Neuronal stem cell (in vitro differentiated cells): ENCODE results near the gene ASIC1.

ENCODE experiments used
- DNase-seq: peaks from one replicate; pipeline ENCODE4 v3.0.0-alpha.2; 2013; ENCODE audit warnings: low spot score
- H2AFZ ChIP-seq: one replicate; pipeline ENCODE4 v1.6.1; 2013; ENCODE audit warnings: mild to moderate bottlenecking, low read length, inconsistent platforms
- H2AK5ac ChIP-seq: 2 replicates; pipeline ENCODE4 v1.6.1; 2013; ENCODE audit warnings: low read depth, mild to moderate bottlenecking, inconsistent platforms, low read length, moderate library complexity, mixed read lengths
- H2BK120ac ChIP-seq: 2 replicates; pipeline ENCODE4 v1.6.1; 2013; ENCODE audit warnings: low read depth, mild to moderate bottlenecking, inconsistent platforms, low read length, moderate library complexity, mixed read lengths
- H2BK12ac ChIP-seq: one replicate; pipeline ENCODE4 v1.6.1; 2013; ENCODE audit warnings: low read length, inconsistent platforms
- H2BK15ac ChIP-seq: 2 replicates; pipeline ENCODE4 v1.6.1; 2013; ENCODE audit warnings: mild to moderate bottlenecking, low read length, inconsistent platforms, mixed read lengths
- H2BK5ac ChIP-seq: one replicate; pipeline ENCODE4 v1.6.1; 2013; ENCODE audit warnings: inconsistent platforms, mild to moderate bottlenecking, low read length, moderate library complexity
- H3K14ac ChIP-seq: one replicate; pipeline ENCODE4 v1.6.1; 2013; ENCODE audit warnings: low read length, inconsistent platforms
- H3K18ac ChIP-seq: 2 replicates; pipeline ENCODE4 v1.6.1; 2013; ENCODE audit warnings: low read length, inconsistent platforms
- H3K23ac ChIP-seq: 2 replicates; pipeline ENCODE4 v1.6.1; 2013; ENCODE audit warnings: low read depth, mild to moderate bottlenecking, mixed read lengths, low read length, inconsistent platforms; ENCODE audit not compliant: poor library complexity
- H3K27ac ChIP-seq: replicated peaks from 3 replicates; pipeline ENCODE4 v1.5.1; 2013; ENCODE audit warnings: low read length, inconsistent platforms
- H3K27me3 ChIP-seq, 3 experiments: 2 replicates each; pipeline ENCODE4 v1.6.1; 2013; ENCODE audit warnings: low read length in 3 of 3, mild to moderate bottlenecking in 2 of 3, inconsistent platforms in 1 of 3, low read depth in 1 of 3, mixed read lengths in 1 of 3, moderate library complexity in 1 of 3; ENCODE audit not compliant: control insufficient read depth in 3 of 3, insufficient read depth in 3 of 3
- H3K36me3 ChIP-seq, 2 donors: replicated peaks in 1 of 2; 2 replicates each; pipeline ENCODE4 v1.6.1; 2013; ENCODE audit warnings: low read length in 2 of 2; ENCODE audit not compliant: control insufficient read depth in 2 of 2, insufficient read depth in 2 of 2
- H3K4ac ChIP-seq: 2 replicates; pipeline ENCODE4 v1.6.1; 2013; ENCODE audit warnings: inconsistent platforms, mild to moderate bottlenecking, low read length, moderate library complexity
- H3K4me1 ChIP-seq, 2 donors: 1 replicate in 1 of 2; 2 replicates in 1 of 2; pipeline ENCODE4 v1.6.1; 2013; ENCODE audit warnings: low read length in 2 of 2, low read depth in 1 of 2; ENCODE audit not compliant: control insufficient read depth in 2 of 2, insufficient read depth in 1 of 2
- H3K4me2 ChIP-seq: one replicate; pipeline ENCODE4 v1.6.1; 2013; ENCODE audit warnings: mild to moderate bottlenecking, low read length, inconsistent platforms; ENCODE audit not compliant: insufficient read depth, poor library complexity, severe bottlenecking
- H3K4me3 ChIP-seq, 2 donors: 2 replicates each; pipeline ENCODE4 v1.5.1; 2013; ENCODE audit warnings: low read length in 2 of 2, mild to moderate bottlenecking in 2 of 2, inconsistent platforms in 1 of 2, moderate library complexity in 1 of 2
- H3K79me1 ChIP-seq: one replicate; pipeline ENCODE4 v1.6.1; 2013; ENCODE audit warnings: low read depth, mild to moderate bottlenecking, inconsistent platforms, low read length, moderate library complexity
- H3K9ac ChIP-seq: one replicate; pipeline ENCODE4 v1.6.1; 2013; ENCODE audit warnings: mild to moderate bottlenecking, low read depth, low read length, inconsistent platforms; ENCODE audit not compliant: poor library complexity
- H3K9me3 ChIP-seq, 2 donors: replicated peaks in 1 of 2; 2 replicates each; pipeline versions ENCODE3 to v1.6.1; 2013; ENCODE audit warnings: low read length in 2 of 2, mild to moderate bottlenecking in 2 of 2, inconsistent platforms in 1 of 2, low read depth in 1 of 2, mixed read lengths in 1 of 2, moderate library complexity in 1 of 2; ENCODE audit not compliant: control insufficient read depth in 2 of 2, insufficient read depth in 1 of 2
- H4K8ac ChIP-seq: one replicate; pipeline ENCODE4 v1.6.1; 2013; ENCODE audit warnings: low read depth, mild to moderate bottlenecking, inconsistent platforms, low read length, moderate library complexity
- H4K91ac ChIP-seq: one replicate; pipeline ENCODE4 v1.6.1; 2013; ENCODE audit warnings: low read length, low read depth, mild to moderate bottlenecking, inconsistent platforms; ENCODE audit not compliant: poor library complexity
- WGBS, 2 donors: extraction: QIAGEN DNeasy Blood & Tissue Kit; methylation state at CpG; one replicate each; pipeline ENCODE4 v1.1.7; 2013; ENCODE audit warnings: missing lambda C conversion rate in 2 of 2, mixed read lengths in 1 of 2; ENCODE audit not compliant: insufficient read length in 2 of 2, insufficient replicate concordance in 1 of 2; ENCODE audit errors: extremely low coverage in 2 of 2; 5-methylcytosine and 5-hydroxymethylcytosine counted together

The ASIC1 gene

DNA sequence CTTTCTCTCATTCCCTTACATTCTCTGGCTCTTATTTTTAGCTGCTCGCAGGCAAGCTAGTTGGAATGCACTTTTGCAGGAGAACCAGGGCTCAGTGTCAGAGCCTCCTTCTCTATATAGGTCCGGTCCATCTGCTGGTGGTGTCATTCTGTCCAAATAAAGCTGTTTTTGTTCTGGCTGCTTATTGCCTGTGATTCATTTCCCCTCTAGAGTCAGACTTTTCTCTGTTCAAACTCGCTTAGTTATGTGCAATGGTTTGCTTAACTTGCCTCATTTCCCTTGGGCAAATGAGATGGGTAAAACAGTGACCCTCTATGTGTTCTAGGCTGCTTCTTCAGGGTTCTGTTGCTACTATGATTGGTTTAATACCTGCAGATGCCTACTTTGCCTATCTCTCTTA lies 30.6 kb downstream of the ASIC1 start:
- Histone ChIP-seq H3K18ac (no peak overlapping the region), H2BK12ac (no peak overlapping the region), H3K23ac (no peak overlapping the region), H3K27me3 (no peaks in the 10 kb centered on the region), H3K79me1 (peaks cover 2% of the 10 kb centered on the region), H2BK120ac (no peak overlapping the region), H3K14ac (no peak overlapping the region), H3K36me3 (peaks cover 44 to 71% of the 10 kb centered on the region in 2 donors), H2BK5ac (no peak overlapping the region), H3K4ac (no peak overlapping the region), H2BK15ac (no peak overlapping the region), H4K8ac (no peak overlapping the region), H3K4me2 (no peak overlapping the region), H3K27ac (no peak overlapping the region), H2AFZ (no peak overlapping the region), H3K4me1 (peaks cover 3 to 6% of the 10 kb centered on the region in 2 donors), H3K4me3 (no peak overlapping the region), H2AK5ac (no peak overlapping the region), H3K9ac (no peak overlapping the region), H3K9me3 (no peaks in the 10 kb centered on the region), H4K91ac (no peak overlapping the region)
- WGBS, 2 donors: no CpG with 5 or more reads among the region's 3 CpGs
- DNase-seq: no peak

DNA sequence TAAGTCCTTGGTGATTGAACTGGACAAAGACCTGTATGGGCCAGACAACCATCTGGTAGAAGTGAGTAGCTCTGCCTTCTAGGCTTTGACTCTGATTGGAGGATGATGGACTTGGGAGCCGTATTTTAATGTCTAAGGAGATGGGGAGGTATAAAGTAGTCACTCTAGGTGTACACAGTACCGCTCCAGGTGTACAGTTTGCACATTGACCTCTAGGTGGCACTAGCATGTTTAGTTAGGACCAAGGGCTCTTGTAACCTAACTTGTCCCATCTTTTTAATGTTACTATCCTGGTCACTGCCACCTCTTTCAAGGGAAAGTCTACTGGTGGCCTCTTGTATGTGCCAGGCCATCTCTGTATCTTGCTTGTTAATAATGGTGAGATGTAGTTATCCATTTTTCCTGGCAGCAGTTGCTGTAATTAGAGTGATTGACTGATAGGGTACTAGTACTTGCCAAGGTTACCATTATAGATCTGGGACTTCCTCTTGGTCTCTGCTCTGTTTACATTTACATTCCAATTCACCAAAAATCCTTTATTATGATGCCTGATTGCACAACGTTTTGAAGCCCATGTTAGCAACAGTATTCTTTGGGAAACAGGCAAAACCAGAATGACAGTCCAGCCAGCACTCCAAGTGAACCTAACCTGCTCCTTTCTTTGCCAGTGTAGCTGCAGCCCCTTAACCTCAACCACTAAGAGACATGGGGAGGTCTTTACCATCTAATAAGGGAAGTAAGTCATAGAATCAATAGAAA lies 31.4 kb downstream of the ASIC1 start:
- Histone ChIP-seq H2BK120ac (no peak overlapping the region), H2BK12ac (no peak overlapping the region), H2BK5ac (no peak overlapping the region), H3K36me3 (peaks cover 49 to 79% of the 10 kb centered on the region in 2 donors), H3K27ac (no peak overlapping the region), H3K18ac (no peak overlapping the region), H3K4me2 (no peak overlapping the region), H3K9ac (no peak overlapping the region), H3K4me3 (no peak overlapping the region), H3K4ac (no peak overlapping the region), H3K4me1 (peaks cover 3 to 6% of the 10 kb centered on the region in 2 donors), H4K8ac (no peak overlapping the region), H3K9me3 (no peaks in the 10 kb centered on the region), H2BK15ac (no peak overlapping the region), H2AK5ac (no peak overlapping the region), H3K27me3 (no peaks in the 10 kb centered on the region), H2AFZ (no peak overlapping the region), H4K91ac (no peak overlapping the region), H3K79me1 (peaks cover 2% of the 10 kb centered on the region), H3K23ac (no peak overlapping the region), H3K14ac (no peak overlapping the region)
- no peak for DNase-seq
- no CpG with 5 or more reads among the region's 3 CpGs for WGBS, 2 donors

DNA sequence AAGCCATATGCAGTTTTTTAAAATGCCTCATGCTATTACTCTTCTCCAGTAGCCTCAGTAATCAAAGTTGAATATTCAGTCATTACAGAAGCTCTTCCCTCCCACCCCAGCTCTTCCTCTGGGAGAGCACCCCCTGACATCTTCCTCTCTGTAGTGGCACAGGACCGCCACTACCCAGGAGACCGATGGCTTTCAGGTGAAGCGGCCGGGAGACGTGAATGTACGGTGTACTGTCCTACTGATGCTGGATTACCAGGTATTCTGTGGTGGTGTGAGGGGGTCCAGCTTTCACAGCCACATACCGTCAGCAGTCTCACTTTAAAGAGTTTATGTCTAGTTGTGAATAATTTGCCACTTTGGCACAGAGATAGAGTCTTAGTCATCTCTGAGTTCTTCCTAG lies 32.3 kb downstream of the ASIC1 start:
- Histone ChIP-seq H3K9me3 (no peaks in the 10 kb centered on the region), H2BK120ac (no peak overlapping the region), H3K14ac (no peak overlapping the region), H2AFZ (no peak overlapping the region), H2AK5ac (no peak overlapping the region), H3K9ac (no peak overlapping the region), H4K8ac (no peak overlapping the region), H3K4me1 (peaks cover 3% of the 10 kb centered on the region in 2 donors), H2BK12ac (no peak overlapping the region), H2BK15ac (no peak overlapping the region), H3K23ac (no peak overlapping the region), H3K79me1 (peaks cover 2% of the 10 kb centered on the region), H3K27me3 (no peaks in the 10 kb centered on the region), H3K18ac (no peak overlapping the region), H3K36me3 (peaks cover 57 to 88% of the 10 kb centered on the region in 2 donors), H3K4me3 (no peak overlapping the region), H4K91ac (no peak overlapping the region), H3K4ac (no peak overlapping the region), H3K27ac (no peak overlapping the region), H3K4me2 (no peak overlapping the region), H2BK5ac (no peak overlapping the region)
- DNase-seq: no peak
- WGBS, 2 donors: no CpG with 5 or more reads among the region's 7 CpGs

DNA sequence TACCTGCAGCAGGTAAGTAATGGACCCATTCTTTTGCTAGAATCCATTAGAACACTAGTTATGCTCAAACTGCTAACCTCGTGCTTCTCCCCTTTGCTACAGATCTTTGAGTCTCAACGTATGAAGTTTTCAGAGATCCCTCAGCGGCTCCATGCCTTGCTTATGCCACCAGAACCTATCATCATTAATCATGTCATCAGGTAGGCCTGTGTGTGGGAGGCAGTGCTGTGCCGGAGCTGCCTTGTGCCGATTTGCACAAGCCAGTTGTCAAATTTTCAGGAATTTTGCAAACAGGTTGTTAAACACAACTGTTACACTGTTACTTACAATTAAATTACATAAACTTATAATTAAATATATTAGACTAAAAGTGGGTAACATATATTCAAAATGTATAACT lies 33.0 kb downstream of the ASIC1 start:
- Histone ChIP-seq H3K27me3 (no peaks in the 10 kb centered on the region), H3K27ac (no peak overlapping the region), H2AFZ (no peak overlapping the region), H4K91ac (no peak overlapping the region), H3K9me3 (no peaks in the 10 kb centered on the region), H3K9ac (no peak overlapping the region), H3K79me1 (peaks cover 2% of the 10 kb centered on the region), H2BK120ac (no peak overlapping the region), H3K4me1 (peaks cover 2 to 3% of the 10 kb centered on the region in 2 donors), H2BK12ac (no peak overlapping the region), H3K4me3 (no peak overlapping the region), H4K8ac (no peak overlapping the region), H3K14ac (no peak overlapping the region), H3K36me3 (peaks cover 59 to 94% of the 10 kb centered on the region in 2 donors), H3K18ac (no peak overlapping the region), H3K23ac (no peak overlapping the region), H2BK5ac (no peak overlapping the region), H3K4ac (no peak overlapping the region), H2BK15ac (no peak overlapping the region), H2AK5ac (no peak overlapping the region), H3K4me2 (no peak overlapping the region)
- DNase-seq: no peak
- WGBS, 2 donors: no CpG with 5 or more reads among the region's 5 CpGs
